HG02840 (cell line): Measurements from ENCODE around the gene GPS2.

Experiments
- ATAC-seq: cut with Tn5 transposase; IDR thresholded peaks from one replicate; pipeline ENCODE4 v1.9.1; 2021; ENCODE audit warnings: mild to moderate bottlenecking, moderate library complexity, moderate number of reproducible peaks; ENCODE audit not compliant: unreplicated experiment, low FRiP score

Gene GPS2

DNA sequence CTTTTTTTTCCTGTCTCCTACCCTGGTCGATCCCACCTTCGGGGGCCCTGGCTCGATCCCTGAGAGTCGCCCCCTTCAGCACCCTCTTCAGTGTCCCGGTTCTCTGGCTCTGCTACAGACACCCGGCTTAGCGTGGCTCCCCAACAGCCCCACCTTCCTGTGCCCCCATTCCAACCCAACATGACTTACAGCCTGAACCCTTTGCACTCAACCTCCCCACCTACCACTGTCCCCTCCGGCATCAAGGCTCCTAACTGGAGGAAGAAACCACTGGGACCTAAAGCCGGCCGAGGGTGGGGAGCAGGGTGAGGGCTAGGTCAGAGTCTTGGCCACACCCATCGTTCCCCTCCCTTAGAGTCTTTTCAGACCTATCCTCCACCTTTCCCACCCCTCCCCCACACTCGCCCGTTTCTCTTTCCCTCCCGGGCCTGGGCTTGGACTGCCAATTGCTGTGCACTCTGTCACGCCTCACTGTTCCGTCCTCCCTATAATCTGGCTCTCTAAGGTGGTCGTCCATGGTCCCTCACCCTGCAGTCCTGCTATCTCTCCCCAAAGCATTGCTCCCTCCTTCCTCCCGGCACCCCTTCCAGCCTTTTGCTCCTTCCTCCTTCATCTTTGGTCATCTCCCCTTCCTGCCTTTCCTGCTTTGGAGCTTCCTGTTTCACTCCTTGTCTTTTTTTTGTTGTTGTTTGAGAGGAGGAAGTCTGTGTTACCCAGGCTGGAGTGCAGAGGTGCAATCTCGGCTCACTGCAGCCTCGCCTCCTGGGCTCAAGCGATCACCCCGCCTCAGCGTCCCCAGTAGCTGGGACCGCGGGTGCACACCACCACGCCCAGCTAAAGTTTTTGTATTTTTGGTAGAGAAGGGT lies 52.0 kb downstream of the GPS2 start:
- ATAC-seq = no peak
